Cardiac fibroblast (primary cell): ENCODE results near the gene IDNK.

ENCODE experiments used
- DNase-seq, 2 donors: peaks; one replicate each; pipeline versions ENCODE4 v3.0.0 to v3.0.0-alpha.2; 2010; ENCODE audit warnings: low read depth in 2 of 2
- H3K4me3 ChIP-seq, 2 donors: replicated peaks in 1 of 2; 1 replicate in 1 of 2; 2 replicates in 1 of 2; pipeline ENCODE4 v1.5.1; 2011; ENCODE audit warnings: low read depth in 2 of 2, low read length in 2 of 2, mild to moderate bottlenecking in 2 of 2, moderate library complexity in 1 of 2
- TF ChIP-seq, protein P1 (sequence below): IDR thresholded peaks from one replicate; pipeline ENCODE4 v1.5.1; 2011; ENCODE audit warnings: low read depth, mild to moderate bottlenecking, low read length, inconsistent platforms

Gene IDNK

GRCh38 chr9:83633255-83633654 lies 10.3 kb downstream of the IDNK start:
- no peak overlapping the region for H3K4me3 ChIP-seq
- no peak for DNase-seq
- TF ChIP-seq, protein P1, sequence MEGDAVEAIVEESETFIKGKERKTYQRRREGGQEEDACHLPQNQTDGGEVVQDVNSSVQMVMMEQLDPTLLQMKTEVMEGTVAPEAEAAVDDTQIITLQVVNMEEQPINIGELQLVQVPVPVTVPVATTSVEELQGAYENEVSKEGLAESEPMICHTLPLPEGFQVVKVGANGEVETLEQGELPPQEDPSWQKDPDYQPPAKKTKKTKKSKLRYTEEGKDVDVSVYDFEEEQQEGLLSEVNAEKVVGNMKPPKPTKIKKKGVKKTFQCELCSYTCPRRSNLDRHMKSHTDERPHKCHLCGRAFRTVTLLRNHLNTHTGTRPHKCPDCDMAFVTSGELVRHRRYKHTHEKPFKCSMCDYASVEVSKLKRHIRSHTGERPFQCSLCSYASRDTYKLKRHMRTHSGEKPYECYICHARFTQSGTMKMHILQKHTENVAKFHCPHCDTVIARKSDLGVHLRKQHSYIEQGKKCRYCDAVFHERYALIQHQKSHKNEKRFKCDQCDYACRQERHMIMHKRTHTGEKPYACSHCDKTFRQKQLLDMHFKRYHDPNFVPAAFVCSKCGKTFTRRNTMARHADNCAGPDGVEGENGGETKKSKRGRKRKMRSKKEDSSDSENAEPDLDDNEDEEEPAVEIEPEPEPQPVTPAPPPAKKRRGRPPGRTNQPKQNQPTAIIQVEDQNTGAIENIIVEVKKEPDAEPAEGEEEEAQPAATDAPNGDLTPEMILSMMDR: no peak

DNA sequence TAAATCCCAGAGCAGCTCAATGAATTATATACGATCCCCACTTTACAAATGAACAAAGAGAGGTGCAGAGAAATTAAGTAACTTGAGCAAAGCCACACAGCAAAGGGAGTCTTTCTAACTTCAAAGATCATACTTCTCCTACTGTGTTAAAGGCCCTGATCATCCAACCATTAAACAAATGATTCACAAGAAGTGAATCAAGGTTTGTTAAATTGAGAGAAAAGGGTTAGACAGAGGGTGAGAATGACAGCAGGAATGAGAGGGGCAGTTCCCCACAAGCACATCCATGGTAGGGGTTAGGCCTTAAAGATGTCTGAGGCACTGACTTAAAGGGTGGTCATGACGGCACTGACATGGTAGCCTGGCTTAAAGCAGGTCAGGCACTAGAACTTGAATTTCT lies 10.7 kb downstream of the IDNK start:
- TF ChIP-seq, protein P1: no peak
- no peak overlapping the region for H3K4me3 ChIP-seq
- no peak for DNase-seq

DNA sequence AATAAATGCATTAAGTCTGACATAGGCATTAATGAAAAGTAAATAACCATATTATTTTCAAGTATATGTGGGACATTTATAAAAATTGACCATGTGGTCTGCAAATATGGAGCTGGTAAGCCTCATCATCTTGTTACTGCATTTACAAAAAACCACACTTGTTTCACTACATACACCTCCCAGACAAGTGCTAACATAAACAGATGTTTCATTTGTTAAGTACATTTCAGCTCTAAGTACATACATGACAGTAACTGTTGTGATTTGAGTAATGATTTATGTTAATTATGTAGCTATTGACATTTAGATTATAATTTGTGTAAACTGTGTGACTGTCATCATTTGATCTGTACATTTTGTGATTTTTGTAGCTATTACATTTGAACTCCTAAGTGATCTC lies 13.9 kb downstream of the IDNK start:
- TF ChIP-seq, protein P1: no peak
- H3K4me3 ChIP-seq: no peak overlapping the region
- DNase-seq: no peak

- no peak for DNase-seq
- no peak overlapping the region for H3K4me3 ChIP-seq
- TF ChIP-seq, protein P1: no peak
These were observed 14.4 kb downstream of the IDNK start for GRCh38 chr9:83637389-83637788.

GRCh38 chr9:83639266-83639665 lies 16.3 kb downstream of the IDNK start:
- no peak for DNase-seq
- H3K4me3 ChIP-seq: no peak overlapping the region
- TF ChIP-seq, protein P1: no peak

GRCh38 chr9:83642793-83643192 lies 19.9 kb downstream of the IDNK start:
- H3K4me3 ChIP-seq: no peak overlapping the region
- no peak for DNase-seq
- TF ChIP-seq, protein P1: no peak

- TF ChIP-seq, protein P1: no peak
- no peak overlapping the region for H3K4me3 ChIP-seq
- DNase-seq: no peak
These were observed 23.7 kb downstream of the IDNK start for GRCh38 chr9:83646500-83647239.
